ENCODE measurements around the gene C16orf86. TPM values are rescaled to one million over a fixed set of nuclear protein-coding genes. Genes with fewer than 3 reads are reported as not detected.

C16orf86 gene
- total RNA-seq, 1 experiment from 2014 or later: 0.79 TPM

- Histone ChIP-seq H3K4me3 (replicated peaks in 1 of 2; ENCODE audit: low read depth in 1 of 2, low read length in 2 of 2) (no peak overlapping the region), H3K9me3 (ENCODE audit: control insufficient read depth in 1 of 2, insufficient read depth in 1 of 2, low read depth in 1 of 2, low read length in 2 of 2) (no peaks in the 10 kb centered on the region), H3K4me1 (ENCODE audit: control insufficient read depth in 1 of 2, insufficient read depth in 2 of 2, low read length in 2 of 2) (peaks cover 9 to 50% of the 10 kb centered on the region in 2 experiments; a peak in 3 of 4 replicates), H3K4me2 (ENCODE audit: low read length) (no peak overlapping the region), H2AFZ (ENCODE audit: low read depth, low read length, poor library complexity, severe bottlenecking) (no peak overlapping the region), H3K9me2 (ENCODE audit: insufficient read depth) (no peaks in the 10 kb centered on the region), H3K27me3 (ENCODE audit: insufficient read depth, low read length) (no peaks in the 10 kb centered on the region), H4K20me1 (ENCODE audit: insufficient read depth) (no peaks in the 10 kb centered on the region), H3K79me2 (ENCODE audit: insufficient read depth, low read length) (peaks cover 11% of the 10 kb centered on the region; the same call in 1 of the 2 replicates), H3K36me3 (ENCODE audit: control insufficient read depth in 1 of 2, insufficient read depth in 2 of 2, low read length in 2 of 2) (no peaks in the 10 kb centered on the region), H3K27ac (ENCODE audit: low read depth, low read length) (no peak overlapping the region), H3K9ac (ENCODE audit: low read length) (no peak overlapping the region)
- ChIA-PET POLR2A (no interaction called here), RAD21 (ENCODE audit: low non-redundant PET in 1 of 2, low total read pairs in 2 of 2, uncharacterized antibody in 2 of 2, unreplicated experiment in 2 of 2) (no interaction called here), CTCF (interaction anchor here (1.2 to 2.0 kb wide), 3 partner anchors 8 to 143 kb away, joined by 5 to 13 read pairs (median 5); no protein-coding TSS in a partner anchor)
- no TSS peak for BruUV-seq (replicated peaks)
- TF ChIP-seq ZFX (IDR thresholded peaks at IDR 0.05) (no peak), CEBPB (IDR thresholded peaks at IDR 0.05; ENCODE audit: low read depth) (no peak), TCF7L2 (IDR thresholded peaks at IDR 0.05; ENCODE audit: borderline replicate concordance, extremely low read depth, insufficient read depth, insufficient read length) (no peak), SIN3A (IDR thresholded peaks at IDR 0.05; ENCODE audit: low read depth) (no peak), EGR1 (IDR thresholded peaks at IDR 0.05; ENCODE audit: low read depth) (no peak), RAD21 (IDR thresholded peaks at IDR 0.05; ENCODE audit: low read depth) (no peak), REST (IDR thresholded peaks at IDR 0.05; ENCODE audit: low read depth) (no peak), POLR2A (IDR thresholded peaks at IDR 0.05; ENCODE audit: borderline replicate concordance, extremely low read depth, insufficient read depth, insufficient read length) (no peak), ATF3 (IDR thresholded peaks at IDR 0.05) (no peak), ELF1 (IDR thresholded peaks at IDR 0.05; ENCODE audit: borderline replicate concordance, low read depth) (no peak), ZBTB33 (IDR thresholded peaks at IDR 0.05; ENCODE audit: extremely low read depth, insufficient replicate concordance, low read length) (no peak), SP1 (IDR thresholded peaks at IDR 0.05; ENCODE audit: low read depth) (no peak), ZNF274 (IDR thresholded peaks at IDR 0.05; ENCODE audit: low read depth, low read length) (no peak), CBX3 (IDR thresholded peaks at IDR 0.05; ENCODE audit: low read depth) (no peak), SRF (IDR thresholded peaks at IDR 0.05; ENCODE audit: low read depth) (no peak)
- no peak for DNase-seq (ENCODE audit: low read depth, low spot score)
- ATAC-seq: no peak
- intact Hi-C loops (cut with micrococcal nuclease): loop anchor here (10.0 kb wide), 1 partner anchor 709 kb away; no protein-coding TSS in a partner anchor
These were observed 2.4 kb upstream of the C16orf86 start for GRCh38 chr16:67664258-67664657.

Measured in HCT116 (cell line).